Vagina (tissue), 2 donors: ENCODE measurements around the gene SPATA20. TPM values are rescaled to one million over a fixed set of nuclear protein-coding genes. Genes with fewer than 3 reads are reported as not detected.

Source experiments
- DNase-seq, 2 donors: peaks; one replicate each; pipeline ENCODE4 v3.0.0-alpha.2; 2017; ENCODE audit errors: extremely low spot score in 2 of 2
- H3K27ac ChIP-seq: fragments of 200-600 bp; sonication (generic); one replicate; pipeline ENCODE4 v1.5.1; 2019
- H3K27me3 ChIP-seq: fragments of 200-600 bp; sonication (generic); one replicate; pipeline ENCODE4 v1.5.1; 2019
- H3K36me3 ChIP-seq, 2 donors: fragments of 200-600 bp; sonication (generic); one replicate each; pipeline ENCODE4 v1.5.1; 2017 to 2019
- H3K4me1 ChIP-seq: fragments of 200-600 bp; sonication (generic); one replicate; pipeline ENCODE4 v1.5.1; 2019
- H3K4me3 ChIP-seq, 2 donors: fragments of 200-600 bp; sonication (generic); 1 replicate in 1 of 2; 2 replicates in 1 of 2; pipeline ENCODE4 v1.5.1; 2016 to 2019
- H3K9me3 ChIP-seq: fragments of 200-600 bp; sonication (generic); one replicate; pipeline ENCODE4 v1.5.1; 2019
- POLR2A ChIP-seq, 2 donors: fragments of 450-650 bp; IDR thresholded peaks; one replicate each; pipeline ENCODE4 v1.6.1; 2017; ENCODE audit warnings: antibody characterized with exemption in 2 of 2, mild to moderate bottlenecking in 2 of 2, moderate library complexity in 2 of 2
- POLR2AphosphoS5 ChIP-seq, 2 donors: sonication (generic); formaldehyde crosslinking; IDR thresholded peaks; one replicate each; pipeline ENCODE4 v1.9.0; 2017; ENCODE audit warnings: antibody characterized with exemption in 2 of 2, mild to moderate bottlenecking in 2 of 2, low read depth in 1 of 2; ENCODE audit not compliant: insufficient read depth in 1 of 2
- intact Hi-C: fragments of 100-400 bp; cut with DNase I; formaldehyde crosslinking; loops from one replicate; pipeline ENCODE4 v1.15.1; 2023
- total RNA-seq: library from RNA; depleted of rRNA; stranded (reverse); fragments of >200 nt; gene quantifications from one replicate; pipeline ENCODE4 v1.2.3, GENCODE V29; 2016
- TF ChIP-seq, protein P1 (sequence below), 3 experiments: fragments of 450-650 bp in 2 of 3; fragments of 200-600 bp in 1 of 3; sonication (generic) in 1 of 3; IDR thresholded peaks; one replicate each; pipeline ENCODE4 v1.5.1; 2017 to 2019; ENCODE audit warnings: antibody characterized with exemption in 3 of 3, mild to moderate bottlenecking in 2 of 3, moderate library complexity in 2 of 3

Gene SPATA20
- total RNA-seq, 1 donor from 2014 or later: 73.4 TPM

DNA sequence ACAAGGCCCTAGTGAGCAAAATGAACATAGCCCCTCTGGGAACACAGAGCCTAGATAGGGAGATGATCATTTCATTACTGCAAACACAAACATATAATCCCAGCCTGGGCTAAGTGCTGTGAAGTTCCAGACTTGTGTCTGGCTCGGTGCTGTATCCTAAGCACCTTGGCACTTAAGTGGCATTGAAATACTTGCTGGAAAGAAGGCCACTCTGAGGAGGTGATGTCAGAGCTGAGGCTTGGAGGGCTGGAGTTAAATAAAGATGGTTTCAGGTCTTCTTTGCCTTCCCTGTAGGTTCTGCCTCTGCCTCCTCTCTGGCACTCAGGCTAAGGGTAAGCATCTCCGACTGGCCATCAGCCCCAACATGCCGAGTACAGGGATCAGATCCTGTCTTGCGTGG is 11.1 kb downstream of the SPATA20 start:
- H3K4me3 ChIP-seq: no peak overlapping the region
- no peaks in the 10 kb centered on the region for H3K9me3 ChIP-seq
- no peak for DNase-seq
- peak overlapping the region; percentile 92 for H3K27ac ChIP-seq
- H3K4me1 ChIP-seq: peaks cover 51% of the 10 kb centered on the region
- intact Hi-C loops: no loop called here
- TF ChIP-seq POLR2AphosphoS5 (IDR thresholded peaks at IDR 0.05; ENCODE audit: insufficient read depth in 1 of 2, low read depth in 1 of 2): no peak
- TF ChIP-seq, protein P1, sequence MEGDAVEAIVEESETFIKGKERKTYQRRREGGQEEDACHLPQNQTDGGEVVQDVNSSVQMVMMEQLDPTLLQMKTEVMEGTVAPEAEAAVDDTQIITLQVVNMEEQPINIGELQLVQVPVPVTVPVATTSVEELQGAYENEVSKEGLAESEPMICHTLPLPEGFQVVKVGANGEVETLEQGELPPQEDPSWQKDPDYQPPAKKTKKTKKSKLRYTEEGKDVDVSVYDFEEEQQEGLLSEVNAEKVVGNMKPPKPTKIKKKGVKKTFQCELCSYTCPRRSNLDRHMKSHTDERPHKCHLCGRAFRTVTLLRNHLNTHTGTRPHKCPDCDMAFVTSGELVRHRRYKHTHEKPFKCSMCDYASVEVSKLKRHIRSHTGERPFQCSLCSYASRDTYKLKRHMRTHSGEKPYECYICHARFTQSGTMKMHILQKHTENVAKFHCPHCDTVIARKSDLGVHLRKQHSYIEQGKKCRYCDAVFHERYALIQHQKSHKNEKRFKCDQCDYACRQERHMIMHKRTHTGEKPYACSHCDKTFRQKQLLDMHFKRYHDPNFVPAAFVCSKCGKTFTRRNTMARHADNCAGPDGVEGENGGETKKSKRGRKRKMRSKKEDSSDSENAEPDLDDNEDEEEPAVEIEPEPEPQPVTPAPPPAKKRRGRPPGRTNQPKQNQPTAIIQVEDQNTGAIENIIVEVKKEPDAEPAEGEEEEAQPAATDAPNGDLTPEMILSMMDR (IDR thresholded peaks at IDR 0.05): no peak
- TF ChIP-seq POLR2A (IDR thresholded peaks at IDR 0.05): no peak
- H3K27me3 ChIP-seq: no peaks in the 10 kb centered on the region
- no peaks in the 10 kb centered on the region for H3K36me3 ChIP-seq

DNA sequence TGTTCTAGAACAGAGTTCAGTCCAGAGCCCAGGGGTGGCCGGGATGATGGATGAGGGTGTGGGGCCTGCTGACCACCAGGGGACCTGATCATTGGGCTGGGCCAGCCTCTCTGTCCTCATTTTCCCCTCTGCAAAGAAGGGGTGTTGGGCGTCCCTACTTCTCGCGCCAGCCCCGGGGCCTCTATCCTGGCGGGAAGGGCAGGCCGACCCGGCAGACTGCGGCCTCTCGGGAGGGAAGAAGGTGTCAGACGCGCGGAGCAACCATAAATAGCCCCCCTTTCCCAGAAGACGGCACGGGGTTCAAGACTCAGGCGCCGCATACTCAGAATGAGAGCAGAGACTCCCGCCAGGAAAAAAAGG is 11.6 kb downstream of the SPATA20 start:
- peak overlapping the region; percentile 55 to 79 for H3K4me3 ChIP-seq
- no peak for TF ChIP-seq POLR2AphosphoS5 (IDR thresholded peaks at IDR 0.05; ENCODE audit: insufficient read depth in 1 of 2, low read depth in 1 of 2)
- no peak for TF ChIP-seq POLR2A (IDR thresholded peaks at IDR 0.05)
- TF ChIP-seq, protein P1 (IDR thresholded peaks at IDR 0.05): no peak
- H3K27ac ChIP-seq: peak overlapping the region; percentile 92
- no peak for DNase-seq
- intact Hi-C loops: no loop called here
- no peaks in the 10 kb centered on the region for H3K9me3 ChIP-seq
- peaks cover 56% of the 10 kb centered on the region for H3K4me1 ChIP-seq
- H3K27me3 ChIP-seq: no peaks in the 10 kb centered on the region
- H3K36me3 ChIP-seq: no peaks in the 10 kb centered on the region

DNA sequence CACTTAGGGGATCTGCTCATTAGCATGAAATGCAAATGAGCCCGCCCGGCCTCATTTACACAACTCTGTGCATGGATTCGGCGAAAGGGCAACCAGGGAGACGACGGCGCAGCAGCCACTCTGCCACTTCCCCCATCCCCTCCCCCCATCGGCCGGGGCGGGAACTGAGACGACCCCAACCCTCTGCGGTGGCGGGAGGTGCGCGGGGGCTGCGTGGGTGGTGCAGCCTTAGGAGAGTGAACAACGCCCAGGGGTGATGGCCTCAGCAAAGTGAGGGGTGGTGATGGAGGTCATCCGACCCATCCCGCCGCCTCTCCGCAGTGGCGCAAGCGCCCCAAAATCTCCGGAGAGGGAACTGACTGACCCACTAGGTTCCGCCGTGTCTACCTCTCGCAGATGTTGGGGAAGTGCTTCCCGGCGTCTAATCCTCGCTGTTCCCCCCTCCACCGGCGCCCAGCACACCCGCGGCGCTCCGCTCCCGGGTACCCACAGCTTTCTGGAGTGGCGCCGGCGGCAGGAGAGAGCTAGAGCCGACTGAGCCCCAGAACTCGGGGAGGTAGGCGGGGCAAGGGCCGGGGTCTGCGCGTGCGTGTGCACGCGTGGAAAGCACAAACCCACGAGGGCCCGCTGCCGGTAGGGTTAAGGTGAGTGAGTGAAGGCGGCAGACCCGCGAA is 12.1 kb downstream of the SPATA20 start:
- no peak for DNase-seq
- TF ChIP-seq POLR2A (IDR thresholded peaks at IDR 0.05) (no peak), POLR2AphosphoS5 (IDR thresholded peaks at IDR 0.05; ENCODE audit: insufficient read depth in 1 of 2, low read depth in 1 of 2) (no peak)
- TF ChIP-seq, protein P1 (IDR thresholded peaks at IDR 0.05): no peak
- Histone ChIP-seq H3K36me3 (no peaks in the 10 kb centered on the region), H3K27me3 (no peaks in the 10 kb centered on the region), H3K4me1 (peaks cover 60% of the 10 kb centered on the region), H3K4me3 (peak overlapping the region; percentile 55 to 79), H3K27ac (peak overlapping the region; percentile 92), H3K9me3 (no peaks in the 10 kb centered on the region)
- intact Hi-C loops: no loop called here

DNA sequence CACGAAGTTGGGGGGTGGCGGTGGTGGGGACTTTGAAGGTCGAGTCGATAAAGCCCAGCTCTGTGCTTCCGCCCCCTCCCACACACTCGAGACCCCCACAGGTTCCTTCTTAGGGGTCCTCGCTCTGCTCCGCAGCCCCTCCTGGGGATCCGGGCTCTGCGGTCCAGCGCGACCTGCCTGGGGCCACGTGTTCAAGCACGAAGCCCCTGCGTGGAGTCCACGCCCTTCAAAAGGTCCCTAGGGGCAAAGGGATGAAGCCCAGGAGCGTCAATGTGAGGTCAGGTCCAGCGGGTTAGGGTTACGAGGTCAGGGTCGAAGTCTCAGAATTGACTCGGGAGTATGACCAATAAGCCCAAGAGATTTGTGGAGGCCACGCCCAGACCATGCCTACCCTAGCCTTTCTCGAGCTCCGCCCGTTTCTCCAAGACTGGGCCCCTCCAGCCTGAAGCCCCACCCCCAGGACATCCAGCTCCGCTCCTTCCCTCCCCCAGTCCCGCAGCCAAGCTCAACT is 12.8 kb downstream of the SPATA20 start:
- Histone ChIP-seq H3K9me3 (no peaks in the 10 kb centered on the region), H3K4me1 (peaks cover 63% of the 10 kb centered on the region)

DNA sequence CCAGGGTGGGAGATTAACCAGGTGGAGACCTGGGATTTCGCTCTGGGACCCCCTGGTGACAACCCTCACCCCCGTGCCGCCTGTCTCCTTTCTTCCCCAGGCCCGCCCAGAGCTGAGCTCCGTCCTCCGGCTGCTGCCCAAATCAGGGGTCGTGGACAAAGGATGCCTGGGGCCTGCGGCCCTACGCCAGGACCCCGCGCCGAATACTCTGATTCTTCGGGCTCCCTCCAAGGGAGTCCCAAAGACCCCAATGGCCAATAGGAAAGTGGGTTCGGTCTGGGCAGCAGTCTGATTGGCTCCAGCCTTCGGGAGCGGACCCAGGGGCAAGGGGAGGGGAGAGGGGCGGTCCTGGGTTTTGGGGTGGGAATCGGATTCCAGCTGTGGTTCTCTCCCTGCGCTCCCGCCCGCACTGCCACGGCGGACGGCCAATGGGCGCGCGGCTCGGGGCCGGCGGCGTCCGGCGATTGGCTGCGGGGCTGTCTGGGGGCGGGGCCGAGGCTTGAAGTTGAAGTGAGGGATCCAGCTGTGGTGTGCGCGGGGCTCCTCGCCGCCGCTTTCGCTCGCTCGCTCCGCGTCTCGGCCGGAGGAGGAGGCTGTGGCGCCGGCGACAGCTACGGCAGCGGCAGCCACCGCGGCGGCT is 13.3 kb downstream of the SPATA20 start, which contains the start of gene CACNA1G:
Gene CACNA1G, plus strand, starts transcription at position 531 of the 640 bp plus-strand sequence. CDS start 745 bp downstream, outside the sequence.
- Histone ChIP-seq H3K4me3 (peak within 1 kb of the TSS; percentile 55 to 79), H3K4me1 (peaks cover 69% of the 10 kb centered on the region), H3K9me3 (no peaks in the 10 kb centered on the region), H3K27ac (peak within 1 kb of the TSS; percentile 92), H3K27me3 (no peaks in the 10 kb centered on the region), H3K36me3 (no peaks in the 10 kb centered on the region)
- TF ChIP-seq, protein P1 (IDR thresholded peaks at IDR 0.05): no peak
- TF ChIP-seq POLR2A (IDR thresholded peaks at IDR 0.05) (peak in 1 of 2 donors; percentile 83), POLR2AphosphoS5 (IDR thresholded peaks at IDR 0.05; ENCODE audit: insufficient read depth in 1 of 2, low read depth in 1 of 2) (peak in 1 of 2 donors; percentile 68)
- DNase-seq: peak in 1 of 2 donors; percentile 96
- intact Hi-C loops: no loop called here

More for the DNA sequence above, 12.8 kb downstream of the SPATA20 start:
- no peak for DNase-seq
- intact Hi-C loops: no loop called here
- TF ChIP-seq POLR2A (IDR thresholded peaks at IDR 0.05) (no peak), POLR2AphosphoS5 (IDR thresholded peaks at IDR 0.05; ENCODE audit: insufficient read depth in 1 of 2, low read depth in 1 of 2) (peak in 1 of 2 donors; percentile 39)
- no peaks in the 10 kb centered on the region for H3K36me3 ChIP-seq
- peak overlapping the region; percentile 92 for H3K27ac ChIP-seq
- H3K27me3 ChIP-seq: no peaks in the 10 kb centered on the region
- H3K4me3 ChIP-seq: peak overlapping the region; percentile 55 to 79
